GM18907 (cell line): Measurements from ENCODE around the gene LRWD1.
"Not testable (repeated sequence)": the region's sequence is repeated elsewhere in the genome, so short reads cannot be mapped to it uniquely, and the experiment has no call there.

Experiments used
- ATAC-seq: cut with Tn5 transposase; IDR thresholded peaks from one replicate; pipeline ENCODE4 v1.9.1; 2021; ENCODE audit warnings: mild to moderate bottlenecking, moderate library complexity; ENCODE audit not compliant: unreplicated experiment

The LRWD1 gene

GRCh38 chr7:102439963-102440795 lies 24.6 kb upstream of the LRWD1 start:
- ATAC-seq = no peak

GRCh38 chr7:102444961-102445673 lies 19.7 kb upstream of the LRWD1 start:
- peak; percentile 42 for ATAC-seq

- no peak for ATAC-seq
Measured at GRCh38 chr7:102445674-102446071, 19.1 kb upstream of the LRWD1 start.

- no peak for ATAC-seq
Measured at GRCh38 chr7:102446387-102447156, 18.2 kb upstream of the LRWD1 start.

GRCh38 chr7:102447311-102447710 lies 17.5 kb upstream of the LRWD1 start:
- no peak for ATAC-seq

GRCh38 chr7:102449136-102449535 lies 15.6 kb upstream of the LRWD1 start:
- no peak for ATAC-seq

GRCh38 chr7:102450242-102450641 lies 14.5 kb upstream of the LRWD1 start:
- ATAC-seq = no peak

GRCh38 chr7:102451371-102452054 lies 13.3 kb upstream of the LRWD1 start:
- ATAC-seq = no peak

- ATAC-seq = no peak
Measured at GRCh38 chr7:102452451-102452850, 12.3 kb upstream of the LRWD1 start.

- ATAC-seq = no peak
Measured at GRCh38 chr7:102453319-102453718, 11.5 kb upstream of the LRWD1 start.

GRCh38 chr7:102454468-102454867 lies 10.3 kb upstream of the LRWD1 start:
- ATAC-seq = no peak

- ATAC-seq = not testable (repeated sequence)
Measured at GRCh38 chr7:102454932-102455331, 9.9 kb upstream of the LRWD1 start.

- no peak for ATAC-seq
Measured at GRCh38 chr7:102455596-102455995, 9.2 kb upstream of the LRWD1 start.

GRCh38 chr7:102456327-102456726 lies 8.5 kb upstream of the LRWD1 start:
- ATAC-seq = no peak

GRCh38 chr7:102457352-102457924 lies 7.3 kb upstream of the LRWD1 start:
- no peak for ATAC-seq

GRCh38 chr7:102459221-102459844 lies 5.5 kb upstream of the LRWD1 start:
- ATAC-seq = no peak

GRCh38 chr7:102460467-102460866 lies 4.3 kb upstream of the LRWD1 start:
- ATAC-seq = no peak

- peak; percentile 11 for ATAC-seq
Measured at GRCh38 chr7:102463841-102464576, 775 bp upstream of the LRWD1 start.

- no peak for ATAC-seq
Measured at GRCh38 chr7:102466097-102466496, 1.3 kb downstream of the LRWD1 start.
